NCI-H2227 (cell line): ENCODE measurements around the gene NT5C1A.

Experiments
- DNase-seq: peaks from one replicate; lab custom pipeline; 2025; ENCODE audit not compliant: unreplicated experiment; lab: John Stamatoyannopoulos, UW

The NT5C1A gene

GRCh38 chr1:39671793-39672550 is at the start of gene NT5C1A:
TSS of gene NT5C1A (minus strand) at chr1:39672107. CDS start at chr1:39672038, 69 bp downstream.
- peak; percentile 68 for DNase-seq

- DNase-seq = no peak
Observed at GRCh38 chr1:39721664-39722063, 49.8 kb upstream of the NT5C1A start.

GRCh38 chr1:39720094-39720999 is 48.4 kb upstream of the NT5C1A start:
- peak; percentile 91 for DNase-seq

- DNase-seq = no peak
Observed at GRCh38 chr1:39717809-39718208, 45.9 kb upstream of the NT5C1A start.

- DNase-seq = no peak
Observed at GRCh38 chr1:39713557-39713956, 41.6 kb upstream of the NT5C1A start.

GRCh38 chr1:39711966-39712340 is 40.0 kb upstream of the NT5C1A start:
- no peak for DNase-seq

GRCh38 chr1:39711104-39711965 is 39.4 kb upstream of the NT5C1A start:
- DNase-seq = no peak

- DNase-seq = no peak
Observed at GRCh38 chr1:39707506-39707905, 35.6 kb upstream of the NT5C1A start.

- DNase-seq = no peak
Observed at GRCh38 chr1:39704757-39705156, 32.9 kb upstream of the NT5C1A start.

- no peak for DNase-seq
Observed at GRCh38 chr1:39701049-39701439, 29.1 kb upstream of the NT5C1A start.

- no peak for DNase-seq
Observed at GRCh38 chr1:39700348-39700747, 28.4 kb upstream of the NT5C1A start.

GRCh38 chr1:39699419-39699818 is 27.5 kb upstream of the NT5C1A start:
- no peak for DNase-seq

GRCh38 chr1:39698568-39698967 is 26.7 kb upstream of the NT5C1A start:
- DNase-seq = no peak

GRCh38 chr1:39696448-39696847 is 24.5 kb upstream of the NT5C1A start:
- no peak for DNase-seq

- no peak for DNase-seq
Observed at GRCh38 chr1:39695016-39695415, 23.1 kb upstream of the NT5C1A start.

GRCh38 chr1:39694026-39694425 is 22.1 kb upstream of the NT5C1A start:
- no peak for DNase-seq

GRCh38 chr1:39692152-39693074 is 20.5 kb upstream of the NT5C1A start:
- peak; percentile 85 for DNase-seq

- peak; percentile 97 for DNase-seq
Observed at GRCh38 chr1:39691383-39692151, 19.7 kb upstream of the NT5C1A start, which contains the start of gene HPCAL4. TSS of gene HPCAL4 (minus strand) at chr1:39691433. CDS start at chr1:39684603, 6,830 bp downstream.

GRCh38 chr1:39690794-39691382 is 19.0 kb upstream of the NT5C1A start:
- DNase-seq = peak; percentile 44
